Measurements from ENCODE around the gene PRKCE. TPM values are rescaled to one million over a fixed set of nuclear protein-coding genes. Genes with fewer than 3 reads are reported as not detected.

The PRKCE gene
- total and polyA plus RNA-seq, 2 donors (not counting 3 experiments of a cell fraction or from before 2014, with no cell fraction given), result 27.9 to 33.9 TPM

DNA sequence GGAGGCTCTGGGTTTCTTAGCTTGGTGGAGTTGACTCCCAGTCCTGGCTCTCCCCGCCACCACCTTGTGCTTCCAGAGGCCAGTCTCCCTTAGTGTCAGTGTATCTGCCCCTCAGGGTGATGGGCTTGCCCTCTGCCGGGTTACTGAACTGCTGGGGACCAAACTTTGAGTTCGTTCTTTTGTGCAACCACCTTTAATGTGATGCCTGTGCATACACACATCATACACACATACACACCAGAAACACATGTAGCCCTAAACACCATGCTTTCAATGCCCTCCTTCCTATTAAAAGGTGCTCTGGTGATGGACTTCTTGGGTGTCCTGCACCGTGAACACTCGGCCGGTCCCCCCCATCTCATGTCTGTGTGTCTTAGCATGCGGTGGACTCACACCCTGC is 330.6 kb downstream of the PRKCE start:
- no peaks in the 10 kb centered on the region for H3K27me3 ChIP-seq (ENCODE audit: control insufficient read depth in 2 of 2, insufficient read depth in 2 of 2, low read length in 2 of 2)
- no peak overlapping the region for H2AFZ ChIP-seq (ENCODE audit: low read depth, low read length)
- intact Hi-C loops (cut with micrococcal nuclease), result no loop called here
- no peaks in the 10 kb centered on the region for H3K36me3 ChIP-seq (ENCODE audit: control insufficient read depth in 2 of 2, extremely low read depth in 1 of 2, insufficient read depth in 2 of 2, low read length in 2 of 2)
- no TSS peak for BruUV-seq (replicated peaks)
- H3K27ac ChIP-seq (ENCODE audit: insufficient read depth, low read depth, low read length), result no peak overlapping the region
- FAIRE-seq (no peak), DNase-seq (ENCODE audit: low read depth, low spot score) (no peak)
- no peaks in the 10 kb centered on the region for H3K9me3 ChIP-seq (replicated peaks; ENCODE audit: control insufficient read depth, insufficient read depth, low read length)
- ChIA-PET POLR2A (no interaction called here), CTCF (interaction anchor here (1.4 to 2.7 kb wide), 2 partner anchors 11 to 27 kb away, joined by 3 to 10 read pairs; no protein-coding TSS in a partner anchor)
- no peak overlapping the region for H3K9ac ChIP-seq (replicated peaks; ENCODE audit: extremely low read depth, insufficient read depth, low read length)
- no peaks in the 10 kb centered on the region for H4K20me1 ChIP-seq (replicated peaks; ENCODE audit: control insufficient read depth, extremely low read depth, insufficient read depth, low read length)
- H3K4me2 ChIP-seq (ENCODE audit: insufficient read depth, low read length), result no peak overlapping the region
- H3K4me3 ChIP-seq (replicated peaks in 1 of 3; ENCODE audit: insufficient read depth in 1 of 3, low read depth in 1 of 3, low read length in 3 of 3), result no peak overlapping the region
- TF ChIP-seq POLR2AphosphoS5 (IDR thresholded peaks at IDR 0.05; ENCODE audit: insufficient read depth, low read depth, low read length), result no peak
- no peak for TF ChIP-seq EZH2 (IDR thresholded peaks at IDR 0.05; ENCODE audit: borderline replicate concordance, low read depth, low read length, severe bottlenecking)
- TF ChIP-seq JUN (IDR thresholded peaks at IDR 0.05; ENCODE audit: borderline replicate concordance, insufficient read depth, insufficient read length, low read depth), result no peak
- TF ChIP-seq GATA2 (IDR thresholded peaks at IDR 0.05; ENCODE audit: insufficient read depth, insufficient read length, low read depth, low read length), result no peak
- no peak for TF ChIP-seq MYC (IDR thresholded peaks at IDR 0.05; ENCODE audit: low read depth, low read length)
- TF ChIP-seq, protein P1, sequence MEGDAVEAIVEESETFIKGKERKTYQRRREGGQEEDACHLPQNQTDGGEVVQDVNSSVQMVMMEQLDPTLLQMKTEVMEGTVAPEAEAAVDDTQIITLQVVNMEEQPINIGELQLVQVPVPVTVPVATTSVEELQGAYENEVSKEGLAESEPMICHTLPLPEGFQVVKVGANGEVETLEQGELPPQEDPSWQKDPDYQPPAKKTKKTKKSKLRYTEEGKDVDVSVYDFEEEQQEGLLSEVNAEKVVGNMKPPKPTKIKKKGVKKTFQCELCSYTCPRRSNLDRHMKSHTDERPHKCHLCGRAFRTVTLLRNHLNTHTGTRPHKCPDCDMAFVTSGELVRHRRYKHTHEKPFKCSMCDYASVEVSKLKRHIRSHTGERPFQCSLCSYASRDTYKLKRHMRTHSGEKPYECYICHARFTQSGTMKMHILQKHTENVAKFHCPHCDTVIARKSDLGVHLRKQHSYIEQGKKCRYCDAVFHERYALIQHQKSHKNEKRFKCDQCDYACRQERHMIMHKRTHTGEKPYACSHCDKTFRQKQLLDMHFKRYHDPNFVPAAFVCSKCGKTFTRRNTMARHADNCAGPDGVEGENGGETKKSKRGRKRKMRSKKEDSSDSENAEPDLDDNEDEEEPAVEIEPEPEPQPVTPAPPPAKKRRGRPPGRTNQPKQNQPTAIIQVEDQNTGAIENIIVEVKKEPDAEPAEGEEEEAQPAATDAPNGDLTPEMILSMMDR (IDR thresholded peaks at IDR 0.05; ENCODE audit: extremely low read depth in 1 of 2, insufficient read depth in 1 of 2, low read depth in 1 of 2, low read length in 2 of 2), result no peak
- no peak for TF ChIP-seq POLR2A (IDR thresholded peaks at IDR 0.05; ENCODE audit: low read depth, low read length)
- TF ChIP-seq FOS (IDR thresholded peaks at IDR 0.05; ENCODE audit: borderline replicate concordance, insufficient read depth, low read length), result no peak
- TF ChIP-seq MAX (IDR thresholded peaks at IDR 0.05; ENCODE audit: insufficient read depth, insufficient read length), result no peak
- dilution Hi-C loops (cut with MboI; ENCODE audit: extremely low pct_ligation_motif_present, low sequenced_read_pairs), result no loop called here
- H3K4me1 ChIP-seq (ENCODE audit: control insufficient read depth, extremely low read depth, insufficient read depth, low read length), result peaks cover 8% of the 10 kb centered on the region
- no peaks in the 10 kb centered on the region for H3K9me1 ChIP-seq (replicated peaks; ENCODE audit: control insufficient read depth, extremely low read depth, insufficient read depth, low read length)
- no peaks in the 10 kb centered on the region for H3K79me2 ChIP-seq (ENCODE audit: control insufficient read depth, insufficient read depth, low read length)
